ENCODE measurements around the gene PHTF2.
"Not testable (repeated sequence)": the region's sequence is repeated elsewhere in the genome, so short reads cannot be mapped to it uniquely, and the experiment has no call there.

The PHTF2 gene

DNA sequence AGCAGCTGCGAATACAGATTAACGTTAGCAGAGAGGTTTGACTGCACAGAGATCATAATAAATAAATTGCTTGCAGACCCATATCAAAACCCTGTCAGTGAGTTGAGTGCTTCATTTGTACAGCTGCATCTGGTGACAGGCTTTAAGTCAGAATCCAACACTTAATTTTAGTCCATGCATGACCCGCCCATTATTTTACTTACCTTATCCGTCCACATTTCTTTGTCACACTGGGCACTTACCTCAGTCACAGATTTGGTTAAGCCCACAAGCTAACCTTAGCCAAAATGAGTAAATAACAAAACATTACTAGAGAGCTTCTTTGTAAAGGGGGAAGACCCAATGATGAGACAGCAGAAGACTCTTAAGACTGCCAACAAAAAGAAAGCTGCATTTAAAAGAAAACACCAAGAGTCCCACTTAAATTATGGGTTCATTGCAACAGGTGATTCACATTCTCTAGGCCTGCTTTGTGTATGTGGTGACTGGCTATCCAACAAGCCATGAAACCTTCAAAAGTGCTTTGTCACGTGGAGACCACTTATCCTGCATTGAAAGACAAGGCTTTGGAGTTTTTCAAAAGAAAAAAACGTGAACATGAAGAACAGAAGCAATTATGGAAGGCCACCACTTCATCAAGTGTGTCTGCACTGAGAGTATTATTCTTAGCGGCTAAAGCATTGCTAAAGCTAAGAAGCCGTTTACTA is 32.2 kb downstream of the PHTF2 start:
- no peak for DNase-seq

- DNase-seq = no peak
Observed at GRCh38 chr7:77831481-77831880, 32.9 kb downstream of the PHTF2 start.

GRCh38 chr7:77831953-77832352 is 33.4 kb downstream of the PHTF2 start:
- no peak for DNase-seq

- no peak for DNase-seq
Observed at GRCh38 chr7:77833136-77833535, 34.6 kb downstream of the PHTF2 start.

DNA sequence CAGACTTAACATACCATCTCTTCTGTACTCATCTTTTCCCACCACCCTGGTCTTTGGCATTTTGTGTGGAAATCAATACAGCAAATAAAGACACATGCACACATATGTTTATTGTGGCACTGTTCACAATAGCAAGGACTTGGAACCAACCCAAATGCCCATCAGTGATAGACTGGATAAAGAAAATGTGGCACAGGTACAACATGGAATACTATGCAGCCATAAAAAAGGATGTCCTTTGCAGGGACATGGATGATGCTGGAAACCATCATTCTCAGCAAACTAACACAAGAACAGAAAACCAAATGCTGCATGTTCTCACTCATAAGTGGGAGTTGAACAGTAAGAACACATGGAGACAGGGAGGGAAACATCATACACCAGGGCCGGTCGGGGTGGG is 37.9 kb downstream of the PHTF2 start:
- DNase-seq = not testable (repeated sequence)

DNA sequence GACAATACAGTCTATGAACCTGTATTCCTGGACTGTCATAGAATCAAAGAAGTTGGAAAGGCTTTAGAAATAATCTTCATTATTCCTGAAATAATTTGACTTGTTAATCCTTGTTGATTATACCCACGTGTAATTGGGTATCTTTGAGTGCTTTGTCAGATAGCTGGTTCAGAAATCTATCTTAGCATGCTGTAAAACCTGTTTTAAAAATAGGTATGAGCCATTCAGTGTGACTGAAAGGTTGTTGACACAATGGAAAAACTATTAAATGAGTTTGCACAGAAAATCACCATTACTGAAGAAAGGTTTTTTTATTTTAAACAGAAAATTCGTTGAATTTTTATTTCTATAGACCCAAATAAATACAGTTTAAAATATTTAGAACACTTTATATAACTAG is 38.7 kb downstream of the PHTF2 start:
- DNase-seq = no peak

GRCh38 chr7:77837966-77838365 is 39.4 kb downstream of the PHTF2 start:
- DNase-seq = no peak

- no peak for DNase-seq
Observed at GRCh38 chr7:77838929-77839491, 40.4 kb downstream of the PHTF2 start.

DNA sequence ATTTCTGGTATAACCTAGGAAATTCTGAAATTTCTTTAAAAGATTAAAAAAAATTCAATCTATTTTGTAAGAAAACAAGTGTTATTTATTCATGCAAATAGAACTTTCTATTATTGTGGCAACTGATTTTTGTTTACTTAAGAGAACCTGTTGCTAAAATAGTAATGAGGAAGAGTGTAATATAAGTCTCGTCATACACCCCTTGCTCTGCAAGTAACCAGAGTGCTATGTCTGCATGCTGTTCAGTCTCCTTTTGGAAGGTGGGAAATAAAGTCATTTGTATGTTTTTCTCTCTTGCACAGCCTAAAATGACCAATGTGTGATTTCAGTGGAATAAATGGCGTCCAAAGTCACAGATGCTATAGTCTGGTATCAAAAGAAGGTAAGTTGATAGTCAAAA is 41.3 kb downstream of the PHTF2 start:
- DNase-seq = no peak

- DNase-seq = no peak
Observed at GRCh38 chr7:77843194-77843593, 44.6 kb downstream of the PHTF2 start.

DNA sequence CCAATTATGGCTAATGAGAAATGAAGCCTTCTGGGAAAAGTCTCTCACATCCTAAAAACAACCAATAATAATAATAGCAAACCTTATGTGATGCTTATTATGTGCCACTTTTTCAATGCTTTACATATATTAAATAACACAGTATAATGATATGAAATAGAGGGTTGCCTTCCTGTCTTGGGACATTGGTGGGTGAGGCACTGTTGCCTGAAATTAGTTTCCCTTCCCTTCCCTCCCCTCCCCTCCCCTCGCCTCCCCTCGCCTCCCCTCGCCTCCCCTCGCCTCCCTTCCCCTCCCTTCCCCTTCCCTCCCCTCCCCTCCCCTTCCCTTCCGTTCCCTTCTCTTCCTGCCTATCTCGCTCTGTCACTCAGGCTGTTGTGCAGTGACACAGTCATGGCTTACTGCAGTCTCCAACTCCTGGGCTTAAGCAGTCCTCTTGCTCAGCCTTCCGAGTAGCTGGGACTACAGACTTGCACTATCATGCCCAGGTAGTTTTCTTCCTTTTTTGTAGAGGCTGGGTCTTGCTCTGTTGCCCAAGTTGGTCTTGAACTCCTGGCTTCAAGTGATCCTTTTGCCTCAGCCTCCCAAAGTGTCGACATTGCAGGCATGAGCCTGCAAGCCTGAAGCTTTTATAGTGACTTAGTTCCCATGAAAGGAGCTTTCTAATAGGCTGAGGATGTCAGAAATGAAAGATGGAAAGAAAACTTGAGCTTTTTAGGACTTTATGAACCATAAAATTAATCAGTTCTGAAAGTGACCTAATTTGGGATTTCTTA is 47.9 kb downstream of the PHTF2 start:
- DNase-seq = no peak

- DNase-seq = peak in 29 of 58 donors; percentile 0 to 55 (median 10)
Observed at GRCh38 chr7:77855371-77856083, 57.0 kb downstream of the PHTF2 start.

- no peak for DNase-seq
Observed at GRCh38 chr7:77858278-77858677, 59.7 kb downstream of the PHTF2 start.

DNA sequence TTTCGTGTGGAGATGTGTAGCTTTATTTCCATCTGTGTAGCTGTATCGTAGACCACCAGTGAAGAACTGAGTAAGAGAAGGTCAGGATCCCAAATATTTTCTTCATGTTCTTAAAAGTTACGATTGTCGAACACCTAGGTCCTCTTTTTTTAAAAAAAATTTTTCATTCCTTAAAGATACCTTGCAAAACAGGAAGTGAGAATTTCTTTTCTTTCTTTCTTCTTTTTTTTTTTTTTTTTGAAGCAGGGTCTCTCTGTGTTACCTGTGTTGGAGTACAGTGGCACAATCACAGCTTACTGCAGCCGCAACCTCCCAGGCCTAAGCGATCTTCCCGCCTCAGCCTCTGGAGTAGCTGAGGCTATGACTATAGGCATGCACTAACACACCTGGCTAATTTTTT is 60.8 kb downstream of the PHTF2 start:
- no peak for DNase-seq

DNA sequence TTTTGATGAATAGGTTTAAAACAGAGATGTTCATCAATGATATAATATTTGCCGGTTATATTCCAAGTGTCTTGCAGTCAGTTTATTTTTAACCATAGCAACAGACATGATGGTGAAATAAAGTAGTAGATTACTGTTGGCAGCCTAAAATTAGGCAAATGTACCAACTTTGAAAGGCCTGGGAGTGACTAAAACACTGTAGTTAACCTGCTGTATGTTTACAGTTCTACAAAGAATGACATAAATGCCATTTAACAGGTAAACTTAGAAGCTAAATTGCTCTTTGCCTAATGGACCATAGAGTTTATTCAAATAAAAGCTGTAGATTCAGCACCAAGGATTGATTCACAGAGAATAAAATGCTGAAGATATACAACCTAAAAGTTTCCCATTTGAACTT is 64.1 kb downstream of the PHTF2 start:
- no peak for DNase-seq

- DNase-seq = no peak
Observed at GRCh38 chr7:77863860-77864259, 65.3 kb downstream of the PHTF2 start.

- no peak for DNase-seq
Observed at GRCh38 chr7:77866370-77866769, 67.8 kb downstream of the PHTF2 start.

- DNase-seq = no peak
Observed at GRCh38 chr7:77866786-77867536, 68.4 kb downstream of the PHTF2 start.

GRCh38 chr7:77867537-77867865 is 68.9 kb downstream of the PHTF2 start:
- no peak for DNase-seq

DNA sequence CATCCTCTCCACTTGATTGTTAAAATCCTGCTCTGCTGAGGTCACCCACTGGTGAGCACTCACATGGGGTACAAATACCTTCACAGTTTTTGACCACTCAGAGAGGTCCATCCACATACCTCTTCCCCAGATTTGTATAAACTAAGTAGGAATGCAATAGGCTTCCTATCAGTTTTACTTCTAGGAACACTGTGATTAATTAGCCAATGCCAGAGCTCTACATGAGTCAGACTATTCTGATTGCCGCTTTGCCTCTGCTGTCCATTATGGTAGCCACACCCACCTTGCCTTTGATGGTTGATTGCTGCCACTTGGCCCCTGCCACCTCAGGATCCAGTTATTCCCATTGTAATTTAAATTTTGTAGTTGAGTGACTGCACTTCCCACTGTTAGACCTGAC is 73.7 kb downstream of the PHTF2 start:
- not testable (repeated sequence) for DNase-seq

Measured in anterior cingulate cortex (tissue), 58 donors.